Measurements from ENCODE around the gene KRTAP10-8. TPM values are rescaled to one million over a fixed set of nuclear protein-coding genes. Genes with fewer than 3 reads are reported as not detected.

KRTAP10-8 gene
- total RNA-seq, 1 experiment from 2014 or later: not detected

GRCh38 chr21:44650973-44651675 lies 39.2 kb downstream of the KRTAP10-8 start:
- intact Hi-C loops (cut with micrococcal nuclease; ENCODE audit: unreplicated experiment): no loop called here
- peaks cover 85% of the 10 kb centered on the region for H3K27me3 Mint-ChIP-seq (ENCODE audit: unreplicated experiment)
- no peaks in the 10 kb centered on the region for H3K4me1 Mint-ChIP-seq (ENCODE audit: low read depth, unreplicated experiment)
- BruUV-seq (replicated peaks): no TSS peak
- no peak overlapping the region for H3K4me3 Mint-ChIP-seq (ENCODE audit: low read depth, unreplicated experiment)
- no peak for TF ChIP-seq CTCF (IDR thresholded peaks at IDR 0.05; ENCODE audit: unreplicated experiment)
- peaks cover 7% of the 10 kb centered on the region for H3K36me3 Mint-ChIP-seq (ENCODE audit: insufficient read depth, unreplicated experiment)
- no peak overlapping the region for H3K27ac Mint-ChIP-seq (ENCODE audit: unreplicated experiment)
- no peak for DNase-seq
- H3K9me3 Mint-ChIP-seq (ENCODE audit: low read depth, unreplicated experiment): no peaks in the 10 kb centered on the region
- CTCF ChIA-PET: no interaction called here

GRCh38 chr21:44653123-44653522 lies 41.2 kb downstream of the KRTAP10-8 start:
- Mint-ChIP-seq H3K27me3 (ENCODE audit: unreplicated experiment) (peaks cover 85% of the 10 kb centered on the region), H3K4me1 (ENCODE audit: low read depth, unreplicated experiment) (no peaks in the 10 kb centered on the region), H3K36me3 (ENCODE audit: insufficient read depth, unreplicated experiment) (peaks cover 3% of the 10 kb centered on the region), H3K4me3 (ENCODE audit: low read depth, unreplicated experiment) (no peak overlapping the region), H3K27ac (ENCODE audit: unreplicated experiment) (no peak overlapping the region), H3K9me3 (ENCODE audit: low read depth, unreplicated experiment) (no peaks in the 10 kb centered on the region)
- BruUV-seq (replicated peaks): no TSS peak
- intact Hi-C loops (cut with micrococcal nuclease; ENCODE audit: unreplicated experiment): no loop called here
- CTCF ChIA-PET: no interaction called here
- no peak for DNase-seq
- TF ChIP-seq CTCF (IDR thresholded peaks at IDR 0.05; ENCODE audit: unreplicated experiment): no peak

GRCh38 chr21:44653656-44654575 lies 42.0 kb downstream of the KRTAP10-8 start:
- peaks cover 89% of the 10 kb centered on the region for H3K27me3 Mint-ChIP-seq (ENCODE audit: unreplicated experiment)
- CTCF ChIA-PET: no interaction called here
- intact Hi-C loops (cut with micrococcal nuclease; ENCODE audit: unreplicated experiment): no loop called here
- no peak overlapping the region for H3K4me3 Mint-ChIP-seq (ENCODE audit: low read depth, unreplicated experiment)
- no peak for TF ChIP-seq CTCF (IDR thresholded peaks at IDR 0.05; ENCODE audit: unreplicated experiment)
- no peak for DNase-seq
- H3K9me3 Mint-ChIP-seq (ENCODE audit: low read depth, unreplicated experiment): no peaks in the 10 kb centered on the region
- peaks cover 3% of the 10 kb centered on the region for H3K36me3 Mint-ChIP-seq (ENCODE audit: insufficient read depth, unreplicated experiment)
- H3K27ac Mint-ChIP-seq (ENCODE audit: unreplicated experiment): no peak overlapping the region
- H3K4me1 Mint-ChIP-seq (ENCODE audit: low read depth, unreplicated experiment): no peaks in the 10 kb centered on the region
- BruUV-seq (replicated peaks): no TSS peak

- Mint-ChIP-seq H3K9me3 (ENCODE audit: low read depth, unreplicated experiment) (no peaks in the 10 kb centered on the region), H3K36me3 (ENCODE audit: insufficient read depth, unreplicated experiment) (peaks cover 3% of the 10 kb centered on the region), H3K4me1 (ENCODE audit: low read depth, unreplicated experiment) (no peaks in the 10 kb centered on the region), H3K27ac (ENCODE audit: unreplicated experiment) (no peak within 1 kb of the TSS), H3K27me3 (ENCODE audit: unreplicated experiment) (peaks cover 89% of the 10 kb centered on the region), H3K4me3 (ENCODE audit: low read depth, unreplicated experiment) (no peak within 1 kb of the TSS)
- CTCF ChIA-PET: no interaction called here
- BruUV-seq (replicated peaks): no TSS peak
- intact Hi-C loops (cut with micrococcal nuclease; ENCODE audit: unreplicated experiment): no loop called here
- no peak for DNase-seq
- no peak for TF ChIP-seq CTCF (IDR thresholded peaks at IDR 0.05; ENCODE audit: unreplicated experiment)
Measured at GRCh38 chr21:44654576-44655175, 42.8 kb downstream of the KRTAP10-8 start, which contains the start of gene KRTAP12-4. KRTAP12-4 (minus strand) TSS chr21:44654659; CDS start chr21:44654614, 45 bp downstream.

Data from Calu3 (cell line).